ENCODE measurements around the gene SULF2. TPM values are rescaled to one million over a fixed set of nuclear protein-coding genes. Genes with fewer than 3 reads are reported as not detected.

Gene SULF2
- total RNA-seq, 1 donor from 2014 or later = 62.1 TPM

GRCh38 chr20:47635256-47635655, 150.0 kb downstream of the SULF2 start:
- Mint-ChIP-seq H3K4me1 (ENCODE audit: unreplicated experiment) (peaks cover 5% of the 10 kb centered on the region), H3K9me3 (ENCODE audit: unreplicated experiment) (no peaks in the 10 kb centered on the region), H3K36me3 (ENCODE audit: low read depth, unreplicated experiment) (peaks cover 34% of the 10 kb centered on the region)

GRCh38 chr20:47631078-47631477, 154.2 kb downstream of the SULF2 start:
- Mint-ChIP-seq H3K36me3 (ENCODE audit: low read depth, unreplicated experiment) (peaks cover 39% of the 10 kb centered on the region), H3K4me1 (ENCODE audit: unreplicated experiment) (no peaks in the 10 kb centered on the region), H3K4me3 (ENCODE audit: unreplicated experiment) (no peak overlapping the region)

More at GRCh38 chr20:47635256-47635655, 150.0 kb downstream of the SULF2 start:
- Mint-ChIP-seq H3K4me3 (ENCODE audit: unreplicated experiment) (no peak overlapping the region), H3K27ac (ENCODE audit: unreplicated experiment) (no peak overlapping the region), H3K27me3 (ENCODE audit: unreplicated experiment) (peaks cover 4% of the 10 kb centered on the region)
- TF ChIP-seq CTCF (IDR thresholded peaks at IDR 0.05; ENCODE audit: unreplicated experiment) = no peak
- no peak for DNase-seq (ENCODE audit: low spot score)

GRCh38 chr20:47629907-47630306, 155.4 kb downstream of the SULF2 start:
- H3K27ac Mint-ChIP-seq (ENCODE audit: unreplicated experiment) = no peak overlapping the region
- DNase-seq (ENCODE audit: low spot score) = no peak
- H3K9me3 Mint-ChIP-seq (ENCODE audit: unreplicated experiment) = no peaks in the 10 kb centered on the region
- H3K27me3 Mint-ChIP-seq (ENCODE audit: unreplicated experiment) = peaks cover 1% of the 10 kb centered on the region
- TF ChIP-seq CTCF (IDR thresholded peaks at IDR 0.05; ENCODE audit: unreplicated experiment) = no peak
- no peaks in the 10 kb centered on the region for H3K4me1 Mint-ChIP-seq (ENCODE audit: unreplicated experiment)
- no peak overlapping the region for H3K4me3 Mint-ChIP-seq (ENCODE audit: unreplicated experiment)
- peaks cover 34% of the 10 kb centered on the region for H3K36me3 Mint-ChIP-seq (ENCODE audit: low read depth, unreplicated experiment)

More at GRCh38 chr20:47631078-47631477, 154.2 kb downstream of the SULF2 start:
- no peaks in the 10 kb centered on the region for H3K9me3 Mint-ChIP-seq (ENCODE audit: unreplicated experiment)
- H3K27me3 Mint-ChIP-seq (ENCODE audit: unreplicated experiment) = peaks cover 4% of the 10 kb centered on the region
- no peak for DNase-seq (ENCODE audit: low spot score)
- no peak overlapping the region for H3K27ac Mint-ChIP-seq (ENCODE audit: unreplicated experiment)
- TF ChIP-seq CTCF (IDR thresholded peaks at IDR 0.05; ENCODE audit: unreplicated experiment) = no peak

- Mint-ChIP-seq H3K27me3 (ENCODE audit: unreplicated experiment) (peaks cover 1% of the 10 kb centered on the region), H3K4me3 (ENCODE audit: unreplicated experiment) (no peak overlapping the region)
Measured at GRCh38 chr20:47627540-47627939, 157.7 kb downstream of the SULF2 start.

GRCh38 chr20:47623206-47623605, 162.1 kb downstream of the SULF2 start:
- no peak overlapping the region for H3K4me3 Mint-ChIP-seq (ENCODE audit: unreplicated experiment)
- H3K27me3 Mint-ChIP-seq (ENCODE audit: unreplicated experiment) = no peaks in the 10 kb centered on the region
- peaks cover 24% of the 10 kb centered on the region for H3K36me3 Mint-ChIP-seq (ENCODE audit: low read depth, unreplicated experiment)
- no peak overlapping the region for H3K27ac Mint-ChIP-seq (ENCODE audit: unreplicated experiment)
- no peaks in the 10 kb centered on the region for H3K9me3 Mint-ChIP-seq (ENCODE audit: unreplicated experiment)
- no peak for DNase-seq (ENCODE audit: low spot score)
- TF ChIP-seq CTCF (IDR thresholded peaks at IDR 0.05; ENCODE audit: unreplicated experiment) = no peak
- no peaks in the 10 kb centered on the region for H3K4me1 Mint-ChIP-seq (ENCODE audit: unreplicated experiment)

More at GRCh38 chr20:47627540-47627939, 157.7 kb downstream of the SULF2 start:
- Mint-ChIP-seq H3K27ac (ENCODE audit: unreplicated experiment) (no peak overlapping the region), H3K9me3 (ENCODE audit: unreplicated experiment) (no peaks in the 10 kb centered on the region), H3K4me1 (ENCODE audit: unreplicated experiment) (no peaks in the 10 kb centered on the region), H3K36me3 (ENCODE audit: low read depth, unreplicated experiment) (peaks cover 32% of the 10 kb centered on the region)
- no peak for TF ChIP-seq CTCF (IDR thresholded peaks at IDR 0.05; ENCODE audit: unreplicated experiment)
- no peak for DNase-seq (ENCODE audit: low spot score)

Measured in endothelial cell (in vitro differentiated cells).